G401 (cell line): ENCODE measurements around the gene MED1. TPM values are rescaled to one million over a fixed set of nuclear protein-coding genes. Genes with fewer than 3 reads are reported as not detected.
A peak's percentile ranks its signal among the peaks of the same experiment; 100 is the strongest.
"Not testable (repeated sequence)": the region's sequence is repeated elsewhere in the genome, so short reads cannot be mapped to it uniquely, and the experiment has no call there.

ENCODE experiments used
- DNase-seq: peaks from one replicate; pipeline ENCODE4 v3.0.0-alpha.2; 2015; ENCODE audit warnings: low spot score
- in situ Hi-C: cut with HindIII; loops from 2 replicates; pipeline ENCODE4 v1.10.0; 2016; ENCODE audit warnings: low sequenced_read_pairs, mixed read lengths
- total RNA-seq: library from RNA; depleted of rRNA; stranded (reverse); fragments of >200 nt; shearing (Covaris generic); gene quantifications from 2 replicates; pipeline ENCODE4 v1.2.3, GENCODE V29; 2014; rRNA removed

The MED1 gene, protein sequence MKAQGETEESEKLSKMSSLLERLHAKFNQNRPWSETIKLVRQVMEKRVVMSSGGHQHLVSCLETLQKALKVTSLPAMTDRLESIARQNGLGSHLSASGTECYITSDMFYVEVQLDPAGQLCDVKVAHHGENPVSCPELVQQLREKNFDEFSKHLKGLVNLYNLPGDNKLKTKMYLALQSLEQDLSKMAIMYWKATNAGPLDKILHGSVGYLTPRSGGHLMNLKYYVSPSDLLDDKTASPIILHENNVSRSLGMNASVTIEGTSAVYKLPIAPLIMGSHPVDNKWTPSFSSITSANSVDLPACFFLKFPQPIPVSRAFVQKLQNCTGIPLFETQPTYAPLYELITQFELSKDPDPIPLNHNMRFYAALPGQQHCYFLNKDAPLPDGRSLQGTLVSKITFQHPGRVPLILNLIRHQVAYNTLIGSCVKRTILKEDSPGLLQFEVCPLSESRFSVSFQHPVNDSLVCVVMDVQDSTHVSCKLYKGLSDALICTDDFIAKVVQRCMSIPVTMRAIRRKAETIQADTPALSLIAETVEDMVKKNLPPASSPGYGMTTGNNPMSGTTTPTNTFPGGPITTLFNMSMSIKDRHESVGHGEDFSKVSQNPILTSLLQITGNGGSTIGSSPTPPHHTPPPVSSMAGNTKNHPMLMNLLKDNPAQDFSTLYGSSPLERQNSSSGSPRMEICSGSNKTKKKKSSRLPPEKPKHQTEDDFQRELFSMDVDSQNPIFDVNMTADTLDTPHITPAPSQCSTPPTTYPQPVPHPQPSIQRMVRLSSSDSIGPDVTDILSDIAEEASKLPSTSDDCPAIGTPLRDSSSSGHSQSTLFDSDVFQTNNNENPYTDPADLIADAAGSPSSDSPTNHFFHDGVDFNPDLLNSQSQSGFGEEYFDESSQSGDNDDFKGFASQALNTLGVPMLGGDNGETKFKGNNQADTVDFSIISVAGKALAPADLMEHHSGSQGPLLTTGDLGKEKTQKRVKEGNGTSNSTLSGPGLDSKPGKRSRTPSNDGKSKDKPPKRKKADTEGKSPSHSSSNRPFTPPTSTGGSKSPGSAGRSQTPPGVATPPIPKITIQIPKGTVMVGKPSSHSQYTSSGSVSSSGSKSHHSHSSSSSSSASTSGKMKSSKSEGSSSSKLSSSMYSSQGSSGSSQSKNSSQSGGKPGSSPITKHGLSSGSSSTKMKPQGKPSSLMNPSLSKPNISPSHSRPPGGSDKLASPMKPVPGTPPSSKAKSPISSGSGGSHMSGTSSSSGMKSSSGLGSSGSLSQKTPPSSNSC (N-terminal part only)
- total RNA-seq = 22.0 and 22.5 TPM in 2 replicates

GRCh38 chr17:39450847-39451581 is at the start of gene MED1:
MED1 (minus strand) TSS chr17:39451263; CDS start chr17:39451062, 201 bp downstream.
- in situ Hi-C loops = loop anchor here (5.0 kb wide), 1 partner anchor 44 kb away; no protein-coding TSS in a partner anchor

GRCh38 chr17:39496921-39497320 is 45.9 kb upstream of the MED1 start:
- in situ Hi-C loops, DNase-seq: not testable (repeated sequence)

More at GRCh38 chr17:39450847-39451581, at the start of gene MED1:
- peak; percentile 97 for DNase-seq

DNA sequence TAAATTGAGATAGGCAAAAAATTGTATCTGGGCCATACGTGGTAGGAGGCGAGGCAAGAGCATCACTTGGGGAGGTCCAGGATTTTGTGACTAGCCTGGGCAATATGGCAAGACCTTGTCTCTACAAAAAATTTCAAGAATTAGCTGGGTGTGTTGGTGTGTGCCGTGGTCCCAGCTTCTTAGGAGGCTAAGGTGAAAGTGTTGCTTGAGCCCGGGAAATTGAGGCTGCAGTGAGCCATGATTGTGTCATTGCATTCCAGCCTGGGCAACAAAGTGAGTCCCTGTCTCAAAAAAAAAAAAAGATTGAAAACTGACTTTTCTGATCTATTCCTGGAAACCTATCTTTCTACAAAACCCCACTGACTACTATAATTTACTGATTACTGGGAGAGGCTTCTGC is 36.9 kb upstream of the MED1 start:
- in situ Hi-C loops = no loop called here
- DNase-seq = no peak

GRCh38 chr17:39487490-39487889 is 36.4 kb upstream of the MED1 start:
- DNase-seq, in situ Hi-C loops: not testable (repeated sequence)

DNA sequence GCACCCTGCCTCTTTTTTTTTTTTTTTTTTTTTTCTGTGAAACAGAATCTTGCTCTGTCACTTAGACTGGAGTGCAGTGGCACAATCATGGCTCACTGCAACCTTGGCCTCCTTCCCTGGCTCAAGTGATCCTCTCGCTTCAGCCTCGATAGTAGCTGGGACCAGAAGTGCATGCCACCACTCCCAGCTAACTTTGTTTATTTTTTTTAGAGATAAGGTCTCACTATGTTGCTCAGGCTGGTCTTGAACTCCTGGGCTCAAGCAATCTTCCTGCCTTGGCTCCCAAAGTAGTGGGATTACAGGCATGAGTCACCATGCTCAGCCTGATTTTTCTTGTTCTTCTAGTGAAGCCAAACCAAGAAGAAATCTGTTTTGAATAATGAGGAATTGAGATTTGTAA is 35.2 kb upstream of the MED1 start:
- DNase-seq = no peak
- in situ Hi-C loops = no loop called here

- in situ Hi-C loops = no loop called here
- no peak for DNase-seq
Measured at GRCh38 chr17:39485555-39485954, 34.5 kb upstream of the MED1 start.

- no peak for DNase-seq
- in situ Hi-C loops = no loop called here
Measured at GRCh38 chr17:39484178-39484577, 33.1 kb upstream of the MED1 start.

GRCh38 chr17:39483506-39483905 is 32.4 kb upstream of the MED1 start:
- no peak for DNase-seq
- in situ Hi-C loops = no loop called here

- DNase-seq, in situ Hi-C loops: not testable (repeated sequence)
Measured at GRCh38 chr17:39479631-39480030, 28.6 kb upstream of the MED1 start.

- in situ Hi-C loops = no loop called here
- DNase-seq = no peak
Measured at GRCh38 chr17:39473310-39473709, 22.2 kb upstream of the MED1 start.

- DNase-seq, in situ Hi-C loops: not testable (repeated sequence)
Measured at GRCh38 chr17:39468610-39469009, 17.5 kb upstream of the MED1 start.

DNA sequence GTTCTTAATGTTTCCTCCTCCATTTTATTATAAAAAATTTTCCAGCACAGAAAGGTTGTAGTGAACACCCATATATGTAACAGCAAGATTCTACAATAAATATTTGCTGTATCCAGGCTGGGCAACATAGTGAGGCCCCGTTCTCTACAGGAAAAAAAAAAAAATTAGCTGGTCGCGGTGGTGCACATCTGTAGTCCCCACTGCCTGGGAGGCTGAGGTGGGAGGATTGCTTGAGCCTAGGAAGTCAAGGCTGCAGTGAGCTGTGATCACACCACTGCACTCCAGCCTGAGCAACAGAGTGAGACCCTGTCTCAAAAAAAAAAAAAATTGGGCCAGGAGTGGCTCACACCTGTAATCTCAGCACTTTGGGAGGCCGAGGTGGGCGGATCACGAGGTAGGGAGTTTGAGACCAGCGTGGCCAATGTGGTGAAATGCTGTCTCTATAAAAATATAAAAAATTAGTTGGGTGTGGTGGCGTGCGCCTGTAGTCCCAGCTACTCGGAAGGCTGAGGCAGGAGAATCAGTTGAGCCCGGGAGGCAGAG is 13.6 kb upstream of the MED1 start:
- not testable (repeated sequence) for DNase-seq

GRCh38 chr17:39462631-39463375 is 11.7 kb upstream of the MED1 start:
- in situ Hi-C loops = no loop called here
- DNase-seq = no peak

More for the DNA sequence above, 13.6 kb upstream of the MED1 start:
- in situ Hi-C loops = not testable (repeated sequence)

DNA sequence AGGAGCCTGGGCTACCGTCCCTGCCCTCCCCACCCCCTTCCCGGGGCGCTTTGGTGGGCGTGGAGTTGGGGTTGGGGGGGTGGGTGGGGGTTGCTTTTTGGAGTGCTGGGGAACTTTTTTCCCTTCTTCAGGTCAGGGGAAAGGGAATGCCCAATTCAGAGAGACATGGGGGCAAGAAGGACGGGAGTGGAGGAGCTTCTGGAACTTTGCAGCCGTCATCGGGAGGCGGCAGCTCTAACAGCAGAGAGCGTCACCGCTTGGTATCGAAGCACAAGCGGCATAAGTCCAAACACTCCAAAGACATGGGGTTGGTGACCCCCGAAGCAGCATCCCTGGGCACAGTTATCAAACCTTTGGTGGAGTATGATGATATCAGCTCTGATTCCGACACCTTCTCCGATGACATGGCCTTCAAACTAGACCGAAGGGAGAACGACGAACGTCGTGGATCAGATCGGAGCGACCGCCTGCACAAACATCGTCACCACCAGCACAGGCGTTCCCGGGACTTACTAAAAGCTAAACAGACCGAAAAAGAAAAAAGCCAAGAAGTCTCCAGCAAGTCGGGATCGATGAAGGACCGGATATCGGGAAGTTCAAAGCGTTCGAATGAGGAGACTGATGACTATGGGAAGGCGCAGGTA is 11.0 kb upstream of the MED1 start:
- in situ Hi-C loops = no loop called here
- peak; percentile 46 for DNase-seq

GRCh38 chr17:39461113-39461925 is 10.3 kb upstream of the MED1 start, which contains the start of gene CDK12:
CDK12 (plus strand) TSS chr17:39461486; CDS start chr17:39462072, 586 bp downstream.
- in situ Hi-C loops = no loop called here
- DNase-seq = peak; percentile 99

- DNase-seq = no peak
- in situ Hi-C loops = no loop called here
Measured at GRCh38 chr17:39455919-39456318, 4.9 kb upstream of the MED1 start.
